Activated CD8-positive, alpha-beta memory T cell treated with anti-CD3 and anti-CD28 coated beads, Interleukin-2, amount 50 U/mL, for 4 hours (primary cell): ENCODE data around the gene ITGA1.
"Not testable (repeated sequence)": the region's sequence is repeated elsewhere in the genome, so short reads cannot be mapped to it uniquely, and the experiment has no call there.

ENCODE experiments used
- DNase-seq: peaks from one replicate; pipeline ENCODE4 v3.0.0-alpha.2; 2020

Gene ITGA1

GRCh38 chr5:52834320-52834719, 46.6 kb downstream of the ITGA1 start:
- DNase-seq, result no peak

GRCh38 chr5:52837068-52837467, 49.4 kb downstream of the ITGA1 start:
- DNase-seq, result no peak

GRCh38 chr5:52837591-52838001, 49.9 kb downstream of the ITGA1 start:
- DNase-seq, result no peak

- no peak for DNase-seq
These were observed 50.8 kb downstream of the ITGA1 start for GRCh38 chr5:52838326-52839015.

GRCh38 chr5:52839285-52839684, 51.6 kb downstream of the ITGA1 start:
- DNase-seq, result no peak

- no peak for DNase-seq
These were observed 52.7 kb downstream of the ITGA1 start for GRCh38 chr5:52840277-52841050.

- DNase-seq, result no peak
These were observed 53.4 kb downstream of the ITGA1 start for GRCh38 chr5:52841114-52841513.

GRCh38 chr5:52842111-52842510, 54.4 kb downstream of the ITGA1 start:
- no peak for DNase-seq

GRCh38 chr5:52844885-52845284, 57.2 kb downstream of the ITGA1 start:
- no peak for DNase-seq

GRCh38 chr5:52846182-52846842, 58.6 kb downstream of the ITGA1 start:
- DNase-seq, result no peak

GRCh38 chr5:52848688-52849087, 61.0 kb downstream of the ITGA1 start:
- not testable (repeated sequence) for DNase-seq

- no peak for DNase-seq
These were observed 61.8 kb downstream of the ITGA1 start for GRCh38 chr5:52849544-52849943.

- no peak for DNase-seq
These were observed 65.9 kb downstream of the ITGA1 start for GRCh38 chr5:52853650-52854049.

- DNase-seq, result no peak
These were observed 66.6 kb downstream of the ITGA1 start for GRCh38 chr5:52854301-52854700.

- DNase-seq, result no peak
These were observed 67.2 kb downstream of the ITGA1 start for GRCh38 chr5:52854949-52855348.

GRCh38 chr5:52856564-52856963, 68.8 kb downstream of the ITGA1 start:
- DNase-seq, result no peak

GRCh38 chr5:52859628-52860027, 71.9 kb downstream of the ITGA1 start:
- no peak for DNase-seq

- no peak for DNase-seq
These were observed 73.7 kb downstream of the ITGA1 start for GRCh38 chr5:52861368-52861767.

GRCh38 chr5:52863715-52864290, 76.1 kb downstream of the ITGA1 start:
- DNase-seq, result no peak

GRCh38 chr5:52864371-52864770, 76.7 kb downstream of the ITGA1 start:
- DNase-seq, result no peak

- DNase-seq, result no peak
These were observed 77.2 kb downstream of the ITGA1 start for GRCh38 chr5:52864884-52865283.

GRCh38 chr5:52865991-52866390, 78.3 kb downstream of the ITGA1 start:
- not testable (repeated sequence) for DNase-seq

- DNase-seq, result no peak
These were observed 80.1 kb downstream of the ITGA1 start for GRCh38 chr5:52867809-52868208.

- DNase-seq, result no peak
These were observed 80.7 kb downstream of the ITGA1 start for GRCh38 chr5:52868417-52868816.
